HepG2 (cell line): ENCODE results near the gene POLL. TPM values are rescaled to one million over a fixed set of nuclear protein-coding genes. Genes with fewer than 3 reads are reported as not detected.

Experiments
- ATAC-seq: fragments of 200-7000 bp; cut with Tn5 transposase; 3 replicates; pipeline ENCODE4 v1.9.1; 2020; ENCODE audit warnings: mild to moderate bottlenecking, moderate library complexity
- BruUV-seq: library from RNA; stranded (reverse); fragments of 400-500 nt; replicated peaks from 2 replicates; lab custom pipeline; 2021; lab: Mats Ljungman, UMichigan
- CTCF ChIA-PET: fragments of 300-600 bp; formaldehyde crosslinking; extraction: SDS; loops from one replicate; lab custom pipeline; 2021; ENCODE audit warnings: low total read pairs, inconsistent platforms, low intra/inter-chr PET ratio; lab: Yijun Ruan, JAX
- POLR2A ChIA-PET: fragments of 350-600 bp; sonication (Branson Sonifier 250); formaldehyde crosslinking; loops from one replicate; lab custom pipeline; 2020; ENCODE audit warnings: antibody characterized with exemption, inconsistent platforms; lab: Yijun Ruan, JAX
- DNase-seq: peaks from one replicate; pipeline ENCODE4 v3.0.0-alpha.2; 2015; ENCODE audit warnings: low spot score
- FAIRE-seq: peaks from 3 replicates; lab custom pipeline; 2011; peaks lifted over from hg19 to GRCh38; lab: Jason Lieb, UNC
- H2AFZ ChIP-seq: one replicate; pipeline ENCODE4 v1.6.1; 2011; ENCODE audit warnings: low read length, inconsistent platforms
- H3K27ac ChIP-seq: fragments of 300-600 bp; 3 replicates; pipeline ENCODE4 v1.8.0; 2011; ENCODE audit warnings: mixed run types, mild to moderate bottlenecking, mixed read lengths, low read length, inconsistent platforms; ENCODE audit not compliant: insufficient read depth; ENCODE audit errors: extremely low read length
- H3K27me3 ChIP-seq, 2 experiments: fragments of 200-600 bp in 1 of 2; 2 replicates in 1 of 2; 3 replicates in 1 of 2; pipeline versions ENCODE4 v1.6.0 to v1.8.0; 2011; ENCODE audit warnings: low read length in 2 of 2, mild to moderate bottlenecking in 2 of 2, moderate library complexity in 2 of 2, inconsistent platforms in 1 of 2; ENCODE audit not compliant: insufficient read depth in 2 of 2, control insufficient read depth in 1 of 2
- H3K36me3 ChIP-seq, 2 experiments: fragments of 200-600 bp in 1 of 2; replicated peaks in 1 of 2; 2 replicates in 1 of 2; 3 replicates in 1 of 2; pipeline versions ENCODE4 v1.5.1 to v1.8.0; 2011; ENCODE audit warnings: low read length in 2 of 2, inconsistent platforms in 1 of 2; ENCODE audit not compliant: insufficient read depth in 2 of 2, control insufficient read depth in 1 of 2
- H3K4me1 ChIP-seq: 2 replicates; pipeline ENCODE4 v1.5.1; 2012; ENCODE audit warnings: low read length, inconsistent platforms; ENCODE audit not compliant: insufficient read depth
- H3K4me2 ChIP-seq: 2 replicates; pipeline ENCODE4 v1.6.0; 2011; ENCODE audit warnings: low read depth, low read length, inconsistent platforms
- H3K4me3 ChIP-seq, 3 experiments: fragments of 200-600 bp in 1 of 3; sonication (generic), shearing (Covaris generic) in 1 of 3; replicated peaks in 1 of 3; 2 replicates each; pipeline ENCODE4 v1.5.1; 2011 to 2016; ENCODE audit warnings: low read length in 3 of 3, inconsistent platforms in 2 of 3, low read depth in 2 of 3, mild to moderate bottlenecking in 2 of 3, control low read depth in 1 of 3, mixed read lengths in 1 of 3; ENCODE audit not compliant: insufficient read depth in 1 of 3
- H3K79me2 ChIP-seq: one replicate; pipeline ENCODE4 v1.6.1; 2011; ENCODE audit warnings: low read length, inconsistent platforms; ENCODE audit not compliant: insufficient read depth
- H3K9ac ChIP-seq: 2 replicates; pipeline ENCODE4 v1.6.0; 2011; ENCODE audit warnings: mild to moderate bottlenecking, low read depth, low read length, inconsistent platforms; ENCODE audit not compliant: insufficient read depth
- H3K9me3 ChIP-seq: 2 replicates; pipeline ENCODE4 v1.5.1; 2012; ENCODE audit warnings: mild to moderate bottlenecking, low read length
- H4K20me1 ChIP-seq: 2 replicates; pipeline ENCODE4 v1.6.0; 2011; ENCODE audit warnings: inconsistent platforms, mild to moderate bottlenecking, low read length, moderate library complexity; ENCODE audit not compliant: insufficient read depth
- AGO2 ChIP-seq: fragments of 200-400 bp; formaldehyde crosslinking; optimal IDR thresholded peaks from 2 replicates; pipeline ENCODE3; 2017; ENCODE audit warnings: mild to moderate bottlenecking, low read depth, low read length, moderate library complexity
- DNMT1 ChIP-seq: sonication (generic); formaldehyde crosslinking; IDR thresholded peaks from 2 replicates; pipeline ENCODE4 v1.5.1; 2020; ENCODE audit warnings: mild to moderate bottlenecking, missing genetic modification reagents
- KLF11 ChIP-seq: IDR thresholded peaks from 2 replicates; pipeline ENCODE4 v1.6.1; 2016; ENCODE audit warnings: missing compliant biosample characterization
- MATR3 ChIP-seq: sonication (generic); formaldehyde crosslinking; IDR thresholded peaks from 2 replicates; pipeline ENCODE4 v1.4.0; 2020; ENCODE audit warnings: missing genetic modification reagents
- MEIS2 ChIP-seq: sonication (generic); formaldehyde crosslinking; IDR thresholded peaks from 2 replicates; pipeline ENCODE4 v1.9.0; 2021; ENCODE audit warnings: mild to moderate bottlenecking, missing genetic modification reagents
- MYC ChIP-seq: sonication (generic); formaldehyde crosslinking; IDR thresholded peaks from 2 replicates; pipeline ENCODE4 v1.9.0; 2021; ENCODE audit warnings: missing genetic modification reagents, borderline replicate concordance
- PCBP2 ChIP-seq: fragments of 200-400 bp; formaldehyde crosslinking; optimal IDR thresholded peaks from 2 replicates; pipeline ENCODE3; 2018; ENCODE audit warnings: low read length, low read depth; ENCODE audit not compliant: poor library complexity, severe bottlenecking
- SNRNP70 ChIP-seq: fragments of 200-400 bp; formaldehyde crosslinking; IDR thresholded peaks from 2 replicates; pipeline ENCODE4 v1.6.1; 2017; ENCODE audit warnings: mild to moderate bottlenecking, low read depth, low read length, moderate library complexity
- TRIM24 ChIP-seq: sonication (generic); formaldehyde crosslinking; IDR thresholded peaks from 2 replicates; pipeline ENCODE4 v1.8.0; 2022; ENCODE audit warnings: mild to moderate bottlenecking, missing genetic modification reagents
- ZC3H4 ChIP-seq: sonication (generic); formaldehyde crosslinking; IDR thresholded peaks from 2 replicates; pipeline ENCODE4 v1.4.0; 2020; ENCODE audit warnings: missing genetic modification reagents, borderline replicate concordance
- ZFP36 ChIP-seq: fragments of 150-350 bp; IDR thresholded peaks from 2 replicates; pipeline ENCODE4 v1.6.1; 2018; ENCODE audit warnings: borderline replicate concordance, low read length, low read depth; ENCODE audit not compliant: partially characterized antibody
- ZMYM3 ChIP-seq: sonication (generic); formaldehyde crosslinking; IDR thresholded peaks from 2 replicates; pipeline ENCODE4 v1.5.1; 2020; ENCODE audit warnings: mild to moderate bottlenecking, missing genetic modification reagents
- ZNF430 ChIP-seq: sonication (generic); formaldehyde crosslinking; IDR thresholded peaks from 2 replicates; pipeline ENCODE4 v1.9.0; 2021; ENCODE audit warnings: mild to moderate bottlenecking, missing genetic modification reagents
- ZNF572 ChIP-seq: sonication (generic); formaldehyde crosslinking; IDR thresholded peaks from 2 replicates; pipeline ENCODE4 v1.5.1; 2020; ENCODE audit warnings: mild to moderate bottlenecking, missing genetic modification reagents
- ZNF607 ChIP-seq: sonication (generic); formaldehyde crosslinking; IDR thresholded peaks from 2 replicates; pipeline ENCODE4 v1.5.1; 2020; ENCODE audit warnings: missing genetic modification reagents, mild to moderate bottlenecking, borderline replicate concordance
- WGBS: methylation state at CpG from one replicate; pipeline ENCODE4 v1.1.6; 2017; ENCODE audit warnings: low lambda C conversion rate; 5-methylcytosine and 5-hydroxymethylcytosine counted together
- in situ Hi-C: cut with HindIII; loops from 2 replicates; pipeline ENCODE4 v1.10.0; 2017; ENCODE audit warnings: low pct_unique_long_range_greater_than_20kb; ENCODE audit not compliant: extremely low pct_ligation_motif_present
- intact Hi-C: fragments of 100-400 bp; cut with micrococcal nuclease; formaldehyde crosslinking; loops from one replicate; pipeline ENCODE4 v1.10.0; 2022; ENCODE audit not compliant: unreplicated experiment
- polyA plus RNA-seq, 8 experiments: library from polyadenylated mRNA; depleted of rRNA in 3 of 8; stranded (reverse) in 7 of 8; unstranded in 1 of 8; fragments of >200 nt; fragmentation: Illumina TruSeq in 4 of 8; extraction: Trizol in 4 of 8; gene quantifications; 2 replicates each; pipeline versions ENCODE4 v1.2.1 to v1.2.3, GENCODE V29; 2011 to 2016; ENCODE audit warnings: low read depth in 4 of 8, missing spikeins in 1 of 8, mixed read lengths in 1 of 8; ENCODE audit not compliant: insufficient read depth in 1 of 8
- total RNA-seq, 5 experiments: library from RNA; depleted of rRNA; stranded (reverse); fragments of >200 nt; fragmentation: Illumina TruSeq; extraction: Trizol; gene quantifications; 2 replicates each; pipeline ENCODE4 v1.2.3, GENCODE V29; 2016; ENCODE audit warnings: low read depth in 1 of 5
- TF ChIP-seq, protein P1 (sequence below): sonication (generic); formaldehyde crosslinking; IDR thresholded peaks from 2 replicates; pipeline ENCODE4 v1.8.1; 2023; ENCODE audit warnings: mild to moderate bottlenecking, missing genetic modification reagents
- TF ChIP-seq, protein P2 (sequence below): sonication (generic); formaldehyde crosslinking; IDR thresholded peaks from 2 replicates; pipeline ENCODE4 v1.4.0; 2020; ENCODE audit warnings: mild to moderate bottlenecking, low read depth, missing genetic modification reagents

POLL gene
- total and polyA plus RNA-seq, 2 of the 13 experiments (the other 11 are each of a cell fraction or from before 2014, with no cell fraction given): 13.8 to 19.1 TPM

DNA sequence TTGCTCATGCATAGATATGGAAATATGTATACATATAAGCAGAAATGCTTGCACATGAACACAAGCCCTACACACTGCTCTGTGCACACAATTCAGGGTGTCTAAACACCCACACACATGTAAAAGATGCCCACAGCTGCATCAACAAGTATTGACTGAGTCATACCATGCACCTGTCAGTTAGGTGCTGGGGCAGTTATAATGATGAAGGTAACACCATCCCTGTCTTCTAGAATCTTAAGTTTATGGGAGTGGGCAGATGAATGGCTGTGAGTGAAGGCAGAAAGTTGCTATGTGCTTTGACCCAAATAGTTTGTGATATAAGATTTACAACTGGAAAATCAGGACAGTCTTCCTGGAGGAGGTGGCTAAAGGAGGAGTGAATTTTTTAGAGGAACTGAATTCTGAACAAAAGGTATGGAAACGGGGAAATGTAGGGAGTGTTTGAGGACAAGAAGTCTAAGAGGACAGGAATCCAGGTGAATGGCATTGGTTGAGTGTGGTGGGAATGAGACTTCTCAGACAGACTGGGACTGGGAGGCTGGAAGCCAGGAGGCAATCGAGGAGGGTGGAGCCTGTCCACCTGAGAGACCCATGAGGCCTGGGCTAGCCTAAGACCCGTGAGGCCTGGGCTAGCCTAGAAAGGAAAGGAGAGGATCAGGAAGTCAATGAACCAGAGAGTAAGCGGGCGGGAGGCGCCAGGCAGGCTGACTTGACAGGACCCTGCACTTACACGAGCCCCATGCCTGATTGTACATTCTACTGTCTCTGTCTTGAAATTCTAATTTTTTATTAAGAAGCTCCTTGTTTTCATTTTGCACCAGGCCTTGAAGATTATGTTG lies 20.7 kb downstream of the POLL start:
- no peaks in the 10 kb centered on the region for H3K79me2 ChIP-seq
- ATAC-seq: no peak
- TF ChIP-seq MATR3 (CRISPR knock-in tag) (no peak), ZNF572 (CRISPR knock-in tag) (no peak), ZFP36 (peak; percentile 30), MYC (no peak), KLF11 (CRISPR knock-in tag) (no peak), MEIS2 (CRISPR knock-in tag) (no peak), ZNF430 (CRISPR knock-in tag) (no peak), TRIM24 (CRISPR knock-in tag) (no peak), AGO2 (no peak), DNMT1 (CRISPR knock-in tag) (no peak), ZMYM3 (CRISPR knock-in tag) (0 out of 2 replicates have a peak, but pooled peaks have one; percentile 22), SNRNP70 (no peak), PCBP2 (no peak), ZC3H4 (CRISPR knock-in tag) (no peak), ZNF607 (CRISPR knock-in tag) (no peak)
- TF ChIP-seq, protein P1, sequence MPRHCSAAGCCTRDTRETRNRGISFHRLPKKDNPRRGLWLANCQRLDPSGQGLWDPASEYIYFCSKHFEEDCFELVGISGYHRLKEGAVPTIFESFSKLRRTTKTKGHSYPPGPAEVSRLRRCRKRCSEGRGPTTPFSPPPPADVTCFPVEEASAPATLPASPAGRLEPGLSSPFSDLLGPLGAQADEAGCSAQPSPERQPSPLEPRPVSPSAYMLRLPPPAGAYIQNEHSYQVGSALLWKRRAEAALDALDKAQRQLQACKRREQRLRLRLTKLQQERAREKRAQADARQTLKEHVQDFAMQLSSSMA (CRISPR knock-in tag): no peak
- TF ChIP-seq, protein P2, sequence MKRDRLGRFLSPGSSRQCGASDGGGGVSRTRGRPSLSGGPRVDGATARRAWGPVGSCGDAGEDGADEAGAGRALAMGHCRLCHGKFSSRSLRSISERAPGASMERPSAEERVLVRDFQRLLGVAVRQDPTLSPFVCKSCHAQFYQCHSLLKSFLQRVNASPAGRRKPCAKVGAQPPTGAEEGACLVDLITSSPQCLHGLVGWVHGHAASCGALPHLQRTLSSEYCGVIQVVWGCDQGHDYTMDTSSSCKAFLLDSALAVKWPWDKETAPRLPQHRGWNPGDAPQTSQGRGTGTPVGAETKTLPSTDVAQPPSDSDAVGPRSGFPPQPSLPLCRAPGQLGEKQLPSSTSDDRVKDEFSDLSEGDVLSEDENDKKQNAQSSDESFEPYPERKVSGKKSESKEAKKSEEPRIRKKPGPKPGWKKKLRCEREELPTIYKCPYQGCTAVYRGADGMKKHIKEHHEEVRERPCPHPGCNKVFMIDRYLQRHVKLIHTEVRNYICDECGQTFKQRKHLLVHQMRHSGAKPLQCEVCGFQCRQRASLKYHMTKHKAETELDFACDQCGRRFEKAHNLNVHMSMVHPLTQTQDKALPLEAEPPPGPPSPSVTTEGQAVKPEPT (CRISPR knock-in tag): no peak
- TF ChIP-seq, all 625 proteins: peak for 2
- no peak for DNase-seq
- peak overlapping the region; percentile 86 for H3K4me2 ChIP-seq
- H3K9me3 ChIP-seq: no peaks in the 10 kb centered on the region
- WGBS: 22% methylated on average over 7 of the region's 7 CpGs
- CTCF ChIA-PET: no interaction called here
- no peaks in the 10 kb centered on the region for H3K36me3 ChIP-seq
- no TSS peak for BruUV-seq
- POLR2A ChIA-PET: interaction anchor here (0.6 kb wide), 1 partner anchor 506 kb away, joined by 3 read pairs; no protein-coding TSS in a partner anchor
- in situ Hi-C loops: loop anchor here (5.0 kb wide), 1 partner anchor 355 kb away; no protein-coding TSS in a partner anchor
- H3K4me3 ChIP-seq: no peak overlapping the region
- no peak overlapping the region for H3K27ac ChIP-seq
- peaks cover 46% of the 10 kb centered on the region for H3K4me1 ChIP-seq
- intact Hi-C loops: loop anchor here (2.0 kb wide), 1 partner anchor 73 kb away; no protein-coding TSS in a partner anchor
- H2AFZ ChIP-seq: no peak overlapping the region
- H3K27me3 ChIP-seq: peaks cover 0 to 52% of the 10 kb centered on the region in 2 experiments; a peak in 4 of 5 replicates
- no peak for FAIRE-seq
- H3K9ac ChIP-seq: no peak overlapping the region
- H4K20me1 ChIP-seq: no peaks in the 10 kb centered on the region
